Osteocyte (in vitro differentiated cells): Measurements from ENCODE around the gene ZNF208. TPM values are rescaled to one million over a fixed set of nuclear protein-coding genes. Genes with fewer than 3 reads are reported as not detected.

Experiments used
- DNase-seq: peaks from one replicate; pipeline ENCODE4 v3.0.0; 2021; ENCODE audit warnings: mixed read lengths; ENCODE audit not compliant: unreplicated experiment; ENCODE audit errors: extremely low spot score
- H3K27ac Mint-ChIP-seq: one replicate; pipeline ENCODE4 v1.8.0; 2021; ENCODE audit warnings: mild to moderate bottlenecking, mixed read lengths; ENCODE audit not compliant: unreplicated experiment
- H3K27me3 Mint-ChIP-seq: one replicate; pipeline ENCODE4 v1.8.0; 2021; ENCODE audit warnings: mixed read lengths; ENCODE audit not compliant: unreplicated experiment
- H3K36me3 Mint-ChIP-seq: one replicate; pipeline ENCODE4 v1.8.0; 2021; ENCODE audit warnings: mixed read lengths; ENCODE audit not compliant: unreplicated experiment
- H3K4me1 Mint-ChIP-seq: one replicate; pipeline ENCODE4 v1.8.0; 2021; ENCODE audit warnings: mixed read lengths; ENCODE audit not compliant: unreplicated experiment
- H3K4me3 Mint-ChIP-seq: one replicate; pipeline ENCODE4 v1.8.0; 2021; ENCODE audit warnings: mild to moderate bottlenecking, moderate library complexity, mixed read lengths; ENCODE audit not compliant: unreplicated experiment
- H3K9me3 Mint-ChIP-seq: one replicate; pipeline ENCODE4 v1.8.0; 2021; ENCODE audit warnings: mixed read lengths; ENCODE audit not compliant: unreplicated experiment
- CTCF ChIP-seq: fragments of 200-600 bp; sonication (generic); IDR thresholded peaks from 2 replicates; pipeline ENCODE4 v1.5.0; 2021; ENCODE audit warnings: antibody characterized with exemption, mild to moderate bottlenecking, moderate library complexity
- total RNA-seq: library from RNA; stranded (reverse); gene quantifications from 2 replicates; pipeline ENCODE4 v1.2.1, GENCODE V29; 2021

ZNF208 gene
- total RNA-seq, 1 donor from 2014 or later = not detected

GRCh38 chr19:21970466-21970865, 40.3 kb downstream of the ZNF208 start:
- Mint-ChIP-seq H3K4me3 (no peak overlapping the region), H3K9me3 (peaks cover 70% of the 10 kb centered on the region), H3K36me3 (no peaks in the 10 kb centered on the region), H3K27me3 (no peaks in the 10 kb centered on the region), H3K4me1 (no peaks in the 10 kb centered on the region), H3K27ac (no peak overlapping the region)
- no peak for TF ChIP-seq CTCF
- no peak for DNase-seq

- peaks cover 42% of the 10 kb centered on the region for H3K9me3 Mint-ChIP-seq
These were observed 63.0 kb downstream of the ZNF208 start for GRCh38 chr19:21947775-21948174.

GRCh38 chr19:21940684-21941083, 70.1 kb downstream of the ZNF208 start:
- H3K9me3 Mint-ChIP-seq = peaks cover 40% of the 10 kb centered on the region
- DNase-seq = peak; percentile 81
- H3K4me3 Mint-ChIP-seq = no peak overlapping the region
- no peaks in the 10 kb centered on the region for H3K4me1 Mint-ChIP-seq
- H3K27me3 Mint-ChIP-seq = no peaks in the 10 kb centered on the region
- no peak for TF ChIP-seq CTCF
- H3K27ac Mint-ChIP-seq = no peak overlapping the region
- H3K36me3 Mint-ChIP-seq = no peaks in the 10 kb centered on the region

More at GRCh38 chr19:21947775-21948174, 63.0 kb downstream of the ZNF208 start:
- TF ChIP-seq CTCF = no peak
- DNase-seq = no peak
- no peaks in the 10 kb centered on the region for H3K27me3 Mint-ChIP-seq
- H3K36me3 Mint-ChIP-seq = no peaks in the 10 kb centered on the region
- no peak overlapping the region for H3K27ac Mint-ChIP-seq
- no peaks in the 10 kb centered on the region for H3K4me1 Mint-ChIP-seq
- H3K4me3 Mint-ChIP-seq = no peak overlapping the region

- TF ChIP-seq CTCF = no peak
- peaks cover 65% of the 10 kb centered on the region for H3K9me3 Mint-ChIP-seq
- no peaks in the 10 kb centered on the region for H3K4me1 Mint-ChIP-seq
- DNase-seq = peak; percentile 15
- no peaks in the 10 kb centered on the region for H3K36me3 Mint-ChIP-seq
- H3K27me3 Mint-ChIP-seq = no peaks in the 10 kb centered on the region
- no peak overlapping the region for H3K4me3 Mint-ChIP-seq
- H3K27ac Mint-ChIP-seq = no peak overlapping the region
These were observed 76.2 kb downstream of the ZNF208 start for GRCh38 chr19:21934593-21934992.

GRCh38 chr19:21934131-21934530, 76.6 kb downstream of the ZNF208 start:
- Mint-ChIP-seq H3K4me1 (no peaks in the 10 kb centered on the region), H3K27me3 (no peaks in the 10 kb centered on the region), H3K9me3 (peaks cover 69% of the 10 kb centered on the region), H3K36me3 (no peaks in the 10 kb centered on the region), H3K27ac (no peak overlapping the region), H3K4me3 (no peak overlapping the region)
- DNase-seq = no peak
- no peak for TF ChIP-seq CTCF
